ENCODE measurements around the gene CENPVL2.
"Not testable (repeated sequence)": the region's sequence is repeated elsewhere in the genome, so short reads cannot be mapped to it uniquely, and the experiment has no call there.

Gene CENPVL2

GRCh38 chrX:51682720-51683062 is at the start of gene CENPVL2:
Gene CENPVL2, minus strand, starts transcription at chrX:51682831. Its CDS starts 0 bp downstream, at chrX:51682831.
- DNase-seq (ENCODE audit: low read depth) = not testable (repeated sequence)

DNA sequence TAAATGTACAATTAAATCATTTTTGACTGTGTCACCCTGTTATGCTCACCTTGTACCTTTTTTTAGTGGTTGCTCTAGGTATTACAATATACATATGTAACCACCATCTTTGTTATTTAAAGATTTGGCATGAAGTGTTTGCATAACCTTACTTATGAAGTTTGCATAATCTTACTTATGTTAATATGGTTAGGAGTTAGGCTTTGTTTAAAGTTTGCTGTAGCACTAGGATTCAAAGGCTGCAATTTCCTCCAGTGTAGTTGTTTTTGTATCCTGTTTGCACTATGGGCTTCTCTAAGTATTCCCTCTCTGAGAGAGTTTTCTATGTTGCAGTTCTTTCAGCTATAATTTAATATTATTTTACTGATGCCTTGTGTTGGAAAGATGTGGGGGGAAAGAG is 45.6 kb upstream of the CENPVL2 start:
- DNase-seq (ENCODE audit: low read depth) = no peak

DNA sequence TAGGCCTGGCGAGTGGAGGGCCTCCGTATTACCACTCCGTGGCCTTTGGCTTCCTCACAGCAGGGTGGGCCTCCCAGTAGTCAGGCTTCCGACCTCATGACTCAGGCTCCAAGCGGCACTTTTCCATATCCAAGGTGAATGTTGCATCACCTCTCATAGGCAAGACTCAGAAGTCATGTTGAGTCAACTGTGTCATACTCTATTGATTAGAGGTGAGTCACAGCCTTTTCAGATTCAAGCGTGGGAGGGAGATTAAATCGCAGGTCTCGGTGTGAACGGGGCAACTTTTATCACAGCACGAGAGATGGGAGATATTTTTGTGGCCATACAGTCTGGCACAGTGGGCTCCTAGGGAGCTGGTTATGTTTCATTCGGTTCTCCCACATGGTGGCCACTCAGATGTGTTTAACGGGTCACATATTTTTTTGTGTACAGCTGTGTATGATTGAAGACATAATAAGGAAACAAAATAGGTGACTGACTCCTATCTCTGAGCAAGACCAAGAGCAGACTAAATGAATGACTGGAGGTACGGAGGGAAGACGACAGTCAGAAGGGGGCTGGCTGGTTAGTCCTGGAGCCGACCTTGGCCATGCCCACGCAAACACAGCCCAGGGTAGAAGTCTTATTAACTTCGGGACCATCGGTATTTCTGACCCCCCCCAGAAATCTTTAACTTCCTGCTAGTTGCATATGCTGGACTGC is 30.5 kb upstream of the CENPVL2 start:
- DNase-seq (ENCODE audit: low read depth) = not testable (repeated sequence)

- not testable (repeated sequence) for DNase-seq (ENCODE audit: low read depth)
These were observed 27.9 kb upstream of the CENPVL2 start, which contains the start of gene CENPVL1 for GRCh38 chrX:51710277-51711164. Gene CENPVL1, plus strand, starts transcription at chrX:51710512. Its CDS starts 0 bp downstream, at chrX:51710512.

DNA sequence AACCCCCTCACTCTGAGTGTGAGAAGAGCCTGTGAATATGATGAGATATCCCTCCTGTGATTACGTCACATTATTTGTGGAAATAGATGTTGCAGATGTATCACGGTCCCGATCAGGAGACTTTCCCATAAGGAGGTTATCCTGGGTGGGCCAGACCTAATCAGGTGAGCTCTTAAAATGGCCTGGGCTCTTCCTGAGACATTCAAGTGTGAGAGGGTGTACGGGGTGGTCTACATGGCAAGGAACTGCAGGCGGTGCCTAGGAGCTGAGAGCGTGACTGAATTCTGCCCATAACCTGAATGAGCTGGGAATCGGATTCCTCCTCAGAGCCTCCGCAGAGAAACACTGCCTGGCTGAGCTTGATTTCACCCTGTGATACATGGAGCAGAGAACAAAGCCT is 14.8 kb upstream of the CENPVL2 start:
- DNase-seq (ENCODE audit: low read depth) = no peak

GRCh38 chrX:51694254-51694653 is 11.6 kb upstream of the CENPVL2 start:
- DNase-seq (ENCODE audit: low read depth) = no peak

DNA sequence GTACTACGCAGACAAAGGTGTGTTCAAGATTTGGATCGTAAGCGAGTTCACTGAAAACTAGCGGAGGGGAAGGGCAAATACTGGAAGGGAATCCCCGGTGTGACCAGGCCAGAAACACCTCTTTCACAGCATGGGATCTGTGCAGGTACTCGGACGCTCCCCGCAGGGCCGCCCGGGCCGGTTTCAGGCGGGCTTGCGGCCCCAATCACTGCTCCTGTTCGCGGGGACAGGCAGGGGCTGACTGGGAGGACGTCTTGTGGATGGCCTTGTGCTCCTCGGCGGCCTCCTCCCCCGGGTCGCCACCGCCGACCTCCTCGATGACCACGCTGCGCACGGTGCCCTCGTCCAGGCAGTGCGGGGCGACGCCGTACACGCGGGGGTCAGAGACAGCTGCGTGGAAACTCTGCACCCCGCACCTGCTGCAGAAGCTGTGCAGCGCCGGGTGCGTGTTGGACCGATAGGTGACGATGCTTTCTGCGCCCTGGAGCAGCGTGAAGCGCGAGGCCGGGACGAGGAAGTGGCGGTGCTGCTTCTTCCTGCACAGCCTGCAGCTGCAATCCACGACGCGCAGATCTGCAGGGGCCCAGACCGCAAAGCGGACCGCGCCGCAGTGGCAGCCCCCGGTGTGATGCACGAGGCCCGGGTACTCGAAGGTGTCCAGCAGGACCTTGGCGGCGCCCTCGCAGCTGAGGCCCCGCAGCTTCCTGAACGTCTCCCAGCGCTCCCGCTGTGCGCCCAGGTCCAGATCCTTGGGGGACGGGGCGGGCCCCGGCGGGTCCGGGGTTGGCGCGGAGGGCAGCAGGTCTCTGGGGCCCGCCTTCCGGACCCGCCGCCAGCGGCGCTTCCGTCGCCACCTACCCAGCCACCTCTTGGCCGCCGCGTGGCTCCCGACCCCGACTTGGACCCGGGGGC is 567 bp downstream of the CENPVL2 start:
- DNase-seq (ENCODE audit: low read depth) = not testable (repeated sequence)

DNA sequence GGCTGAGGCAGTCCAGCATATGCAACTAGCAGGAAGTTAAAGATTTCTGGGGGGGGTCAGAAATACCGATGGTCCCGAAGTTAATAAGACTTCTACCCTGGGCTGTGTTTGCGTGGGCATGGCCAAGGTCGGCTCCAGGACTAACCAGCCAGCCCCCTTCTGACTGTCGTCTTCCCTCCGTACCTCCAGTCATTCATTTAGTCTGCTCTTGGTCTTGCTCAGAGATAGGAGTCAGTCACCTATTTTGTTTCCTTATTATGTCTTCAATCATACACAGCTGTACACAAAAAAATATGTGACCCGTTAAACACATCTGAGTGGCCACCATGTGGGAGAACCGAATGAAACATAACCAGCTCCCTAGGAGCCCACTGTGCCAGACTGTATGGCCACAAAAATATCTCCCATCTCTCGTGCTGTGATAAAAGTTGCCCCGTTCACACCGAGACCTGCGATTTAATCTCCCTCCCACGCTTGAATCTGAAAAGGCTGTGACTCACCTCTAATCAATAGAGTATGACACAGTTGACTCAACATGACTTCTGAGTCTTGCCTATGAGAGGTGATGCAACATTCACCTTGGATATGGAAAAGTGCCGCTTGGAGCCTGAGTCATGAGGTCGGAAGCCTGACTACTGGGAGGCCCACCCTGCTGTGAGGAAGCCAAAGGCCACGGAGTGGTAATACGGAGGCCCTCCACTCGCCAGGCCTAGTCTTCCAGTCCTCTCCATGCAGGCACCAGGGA is 2.8 kb downstream of the CENPVL2 start:
- DNase-seq (ENCODE audit: low read depth) = not testable (repeated sequence)

- DNase-seq (ENCODE audit: low read depth) = no peak
These were observed 16.6 kb downstream of the CENPVL2 start for GRCh38 chrX:51665981-51666380.

GRCh38 chrX:51643377-51643776 is 39.3 kb downstream of the CENPVL2 start:
- no peak for DNase-seq (ENCODE audit: low read depth)

GRCh38 chrX:51641421-51642021 is 41.1 kb downstream of the CENPVL2 start:
- DNase-seq (ENCODE audit: low read depth) = no peak

DNA sequence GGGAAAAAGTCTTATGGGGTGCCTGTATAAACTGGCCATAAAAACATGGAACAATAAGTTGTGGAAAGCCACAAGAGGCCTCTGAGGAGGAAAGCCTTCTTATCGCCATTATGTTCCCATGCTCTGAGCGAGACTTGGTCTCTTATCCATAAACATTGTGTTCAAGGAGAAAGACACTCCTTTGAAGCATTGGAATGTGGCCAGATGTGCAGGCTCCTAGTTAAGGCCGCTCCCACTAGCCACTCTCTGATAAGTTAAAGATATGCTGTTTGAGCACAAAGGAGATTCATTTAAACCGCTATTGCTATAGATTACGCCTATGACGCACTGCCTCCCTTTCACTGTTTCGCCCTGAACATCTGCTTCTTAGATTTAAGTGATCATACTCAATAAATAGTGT is 46.1 kb downstream of the CENPVL2 start:
- not testable (repeated sequence) for DNase-seq (ENCODE audit: low read depth)

Data from activated T-cell treated with anti-CD3 and anti-CD28 coated beads for 48 hours (primary cell).